Measurements from ENCODE around the gene SFXN2. TPM values are rescaled to one million over a fixed set of nuclear protein-coding genes. Genes with fewer than 3 reads are reported as not detected.
A peak's percentile ranks its signal among the peaks of the same experiment; 100 is the strongest.

The SFXN2 gene
- total RNA-seq, 2 experiments from 2014 or later = 6.4 to 7.6 TPM

GRCh38 chr10:102775935-102776669 is 61.7 kb downstream of the SFXN2 start:
- no peaks in the 10 kb centered on the region for H3K27me3 Mint-ChIP-seq
- peaks cover 40% of the 10 kb centered on the region for H3K36me3 Mint-ChIP-seq (ENCODE audit: low read depth)
- TF ChIP-seq CTCF (IDR thresholded peaks at IDR 0.05) = no peak
- H3K27me3 ChIP-seq (ENCODE audit: control insufficient read depth in 1 of 2, insufficient read depth in 2 of 2, low read length in 2 of 2) = no peaks in the 10 kb centered on the region
- intact Hi-C loops (cut with DNase I, micrococcal nuclease) = loop anchor here in 1 of 2 experiments (5.0 kb wide), 1 partner anchor 34 kb away; the partner anchor contains the start of gene WBP1L
- H3K4me1 ChIP-seq (ENCODE audit: insufficient read depth, low read length) = peaks cover 42% of the 10 kb centered on the region
- DNase-seq (peak in 10 of 14 experiments; percentile 2 to 72 (median 34)), ATAC-seq (ENCODE audit: poor library complexity) (peak; percentile 80)
- H3K27ac ChIP-seq (ENCODE audit: low read depth in 1 of 2, low read length in 2 of 2) = no peak overlapping the region
- H3K9me3 ChIP-seq (ENCODE audit: control insufficient read depth in 1 of 2, insufficient read depth in 1 of 2, low read length in 2 of 2) = no peaks in the 10 kb centered on the region
- POLR2A ChIA-PET = interaction anchor here (2.6 kb wide), 1 partner anchor 33 kb away, joined by 8 read pairs; the partner anchor contains the start of gene WBP1L
- peaks cover 6% of the 10 kb centered on the region for H3K36me3 ChIP-seq (ENCODE audit: insufficient read depth, low read length)
- H3K4me3 Mint-ChIP-seq = peak overlapping the region; percentile 39
- CTCF ChIA-PET = interaction anchor here (2.3 kb wide), 1 partner anchor 23 kb away, joined by 8 read pairs; no protein-coding TSS in a partner anchor
- H3K9me3 Mint-ChIP-seq = no peaks in the 10 kb centered on the region
- no peak overlapping the region for H3K4me3 ChIP-seq (ENCODE audit: low read length)
- peak overlapping the region; percentile 78 for H3K27ac Mint-ChIP-seq
- peaks cover 73% of the 10 kb centered on the region for H3K4me1 Mint-ChIP-seq (ENCODE audit: low read depth)

GRCh38 chr10:102776779-102777456 is 62.5 kb downstream of the SFXN2 start:
- no peaks in the 10 kb centered on the region for H3K27me3 Mint-ChIP-seq
- peak overlapping the region; percentile 78 for H3K27ac Mint-ChIP-seq
- intact Hi-C loops (cut with DNase I, micrococcal nuclease) = loop anchor here in 1 of 2 experiments (1.0 to 5.0 kb wide), 2 partner anchors 24 to 35 kb away; partner anchors contain the start of gene WBP1L
- H3K36me3 Mint-ChIP-seq (ENCODE audit: low read depth) = peaks cover 40% of the 10 kb centered on the region
- no peak for TF ChIP-seq CTCF (IDR thresholded peaks at IDR 0.05)
- peak in 6 of 14 experiments; percentile 7 to 64 (median 24) for DNase-seq
- CTCF ChIA-PET = interaction anchor here (1.0 kb wide), 1 partner anchor 25 kb away, joined by 4 read pairs; no protein-coding TSS in a partner anchor
- Histone ChIP-seq H3K4me3 (ENCODE audit: low read length) (no peak overlapping the region), H3K36me3 (ENCODE audit: insufficient read depth, low read length) (peaks cover 12% of the 10 kb centered on the region), H3K27ac (ENCODE audit: low read depth in 1 of 2, low read length in 2 of 2) (no peak overlapping the region), H3K27me3 (ENCODE audit: control insufficient read depth in 1 of 2, insufficient read depth in 2 of 2, low read length in 2 of 2) (no peaks in the 10 kb centered on the region), H3K4me1 (ENCODE audit: insufficient read depth, low read length) (peaks cover 47% of the 10 kb centered on the region), H3K9me3 (ENCODE audit: control insufficient read depth in 1 of 2, insufficient read depth in 1 of 2, low read length in 2 of 2) (no peaks in the 10 kb centered on the region)
- peak overlapping the region; percentile 11 for H3K4me3 Mint-ChIP-seq
- peak; percentile 52 for ATAC-seq (ENCODE audit: poor library complexity)
- POLR2A ChIA-PET = interaction anchor here (2.6 kb wide), 1 partner anchor 34 kb away, joined by 8 read pairs; the partner anchor contains the start of gene WBP1L
- H3K9me3 Mint-ChIP-seq = no peaks in the 10 kb centered on the region
- peaks cover 71% of the 10 kb centered on the region for H3K4me1 Mint-ChIP-seq (ENCODE audit: low read depth)

- Histone ChIP-seq H3K36me3 (ENCODE audit: insufficient read depth, low read length) (peaks cover 12% of the 10 kb centered on the region), H3K27ac (ENCODE audit: low read depth in 1 of 2, low read length in 2 of 2) (no peak overlapping the region), H3K4me3 (ENCODE audit: low read length) (no peak overlapping the region), H3K9me3 (ENCODE audit: control insufficient read depth in 1 of 2, insufficient read depth in 1 of 2, low read length in 2 of 2) (no peaks in the 10 kb centered on the region), H3K4me1 (ENCODE audit: insufficient read depth, low read length) (peaks cover 51% of the 10 kb centered on the region), H3K27me3 (ENCODE audit: control insufficient read depth in 1 of 2, insufficient read depth in 2 of 2, low read length in 2 of 2) (no peaks in the 10 kb centered on the region)
- Mint-ChIP-seq H3K4me1 (ENCODE audit: low read depth) (peaks cover 74% of the 10 kb centered on the region), H3K4me3 (no peak overlapping the region), H3K36me3 (ENCODE audit: low read depth) (peaks cover 45% of the 10 kb centered on the region), H3K9me3 (no peaks in the 10 kb centered on the region), H3K27me3 (no peaks in the 10 kb centered on the region), H3K27ac (peak overlapping the region; percentile 85)
- intact Hi-C loops (cut with DNase I, micrococcal nuclease) = loop anchor here in 1 of 2 experiments (1.0 to 5.0 kb wide), 2 partner anchors 25 to 36 kb away; partner anchors contain the start of gene WBP1L
- CTCF ChIA-PET = interaction anchor here (0.6 to 1.0 kb wide), 2 partner anchors 26 to 92 kb away, joined by 3 to 4 read pairs; no protein-coding TSS in a partner anchor
- no peak for TF ChIP-seq CTCF (IDR thresholded peaks at IDR 0.05)
- DNase-seq (no peak), ATAC-seq (ENCODE audit: poor library complexity) (no peak)
- POLR2A ChIA-PET = no interaction called here
Observed at GRCh38 chr10:102777711-102778453, 63.4 kb downstream of the SFXN2 start.

Measured in CD4-positive, alpha-beta T cell (primary cell).